Measurements from ENCODE around the gene CD247. TPM values are rescaled to one million over a fixed set of nuclear protein-coding genes. Genes with fewer than 3 reads are reported as not detected.

The CD247 gene
- total RNA-seq, 4 donors from 2014 or later: 0.26 to 2.0 (median 0.52) TPM; not detected in 1

GRCh38 chr1:167441222-167441621, 77.1 kb downstream of the CD247 start:
- TF ChIP-seq EP300 (IDR thresholded peaks at IDR 0.05) (no peak), POLR2A (IDR thresholded peaks at IDR 0.05; ENCODE audit: low read depth) (no peak), POLR2AphosphoS5 (IDR thresholded peaks at IDR 0.05) (no peak)
- TF ChIP-seq, protein P1, sequence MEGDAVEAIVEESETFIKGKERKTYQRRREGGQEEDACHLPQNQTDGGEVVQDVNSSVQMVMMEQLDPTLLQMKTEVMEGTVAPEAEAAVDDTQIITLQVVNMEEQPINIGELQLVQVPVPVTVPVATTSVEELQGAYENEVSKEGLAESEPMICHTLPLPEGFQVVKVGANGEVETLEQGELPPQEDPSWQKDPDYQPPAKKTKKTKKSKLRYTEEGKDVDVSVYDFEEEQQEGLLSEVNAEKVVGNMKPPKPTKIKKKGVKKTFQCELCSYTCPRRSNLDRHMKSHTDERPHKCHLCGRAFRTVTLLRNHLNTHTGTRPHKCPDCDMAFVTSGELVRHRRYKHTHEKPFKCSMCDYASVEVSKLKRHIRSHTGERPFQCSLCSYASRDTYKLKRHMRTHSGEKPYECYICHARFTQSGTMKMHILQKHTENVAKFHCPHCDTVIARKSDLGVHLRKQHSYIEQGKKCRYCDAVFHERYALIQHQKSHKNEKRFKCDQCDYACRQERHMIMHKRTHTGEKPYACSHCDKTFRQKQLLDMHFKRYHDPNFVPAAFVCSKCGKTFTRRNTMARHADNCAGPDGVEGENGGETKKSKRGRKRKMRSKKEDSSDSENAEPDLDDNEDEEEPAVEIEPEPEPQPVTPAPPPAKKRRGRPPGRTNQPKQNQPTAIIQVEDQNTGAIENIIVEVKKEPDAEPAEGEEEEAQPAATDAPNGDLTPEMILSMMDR (IDR thresholded peaks at IDR 0.05): no peak
- no peak for DNase-seq (ENCODE audit: extremely low spot score)
- no peak overlapping the region for H3K4me3 ChIP-seq
- H3K9me3 ChIP-seq: no peaks in the 10 kb centered on the region
- H3K36me3 ChIP-seq: no peaks in the 10 kb centered on the region
- peaks cover 0 to 24% (median 4%) of the 10 kb centered on the region in 4 donors for H3K27me3 ChIP-seq
- H3K27ac ChIP-seq (replicated peaks in 1 of 4): no peak overlapping the region
- H3K4me1 ChIP-seq: peaks cover 7 to 13% (median 10%) of the 10 kb centered on the region in 4 donors
- WGBS: 88% methylated on average over 3 of the region's 3 CpGs
- intact Hi-C loops (cut with DNase I): loop anchor here (5.0 to 10.0 kb wide), 2 partner anchors 174 to 536 kb away; no protein-coding TSS in a partner anchor

DNA sequence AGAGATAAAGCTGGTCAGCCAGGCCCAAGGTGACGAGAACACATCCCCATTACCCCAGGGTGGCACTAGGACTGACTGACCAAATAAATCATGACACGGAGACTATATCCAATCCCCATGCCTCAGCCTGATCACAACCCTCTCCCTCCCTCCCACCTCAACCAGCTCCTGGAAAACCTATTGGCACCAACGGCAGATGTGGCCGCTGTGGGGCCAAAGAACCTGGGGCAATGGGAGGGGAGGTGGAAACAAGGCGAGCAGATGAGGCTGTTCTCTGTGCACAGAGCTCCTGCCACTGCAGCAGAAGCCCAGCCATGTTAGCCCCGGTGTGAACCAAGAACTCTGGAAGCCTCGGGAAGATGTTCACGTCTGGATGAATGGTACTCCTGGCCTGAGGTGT, 77.6 kb downstream of the CD247 start:
- Histone ChIP-seq H3K9me3 (no peaks in the 10 kb centered on the region), H3K36me3 (no peaks in the 10 kb centered on the region), H3K4me1 (peaks cover 7 to 13% (median 10%) of the 10 kb centered on the region in 4 donors), H3K27me3 (peaks cover 0 to 24% (median 4%) of the 10 kb centered on the region in 4 donors), H3K27ac (replicated peaks in 1 of 4) (no peak overlapping the region), H3K4me3 (no peak overlapping the region)
- WGBS: 99% methylated on average over 8 of the region's 8 CpGs
- intact Hi-C loops (cut with DNase I): loop anchor here (5.0 to 10.0 kb wide), 2 partner anchors 173 to 536 kb away; no protein-coding TSS in a partner anchor
- TF ChIP-seq POLR2AphosphoS5 (IDR thresholded peaks at IDR 0.05) (no peak), EP300 (IDR thresholded peaks at IDR 0.05) (no peak), POLR2A (IDR thresholded peaks at IDR 0.05; ENCODE audit: low read depth) (no peak)
- TF ChIP-seq, protein P1 (IDR thresholded peaks at IDR 0.05): no peak
- no peak for DNase-seq (ENCODE audit: extremely low spot score)

DNA sequence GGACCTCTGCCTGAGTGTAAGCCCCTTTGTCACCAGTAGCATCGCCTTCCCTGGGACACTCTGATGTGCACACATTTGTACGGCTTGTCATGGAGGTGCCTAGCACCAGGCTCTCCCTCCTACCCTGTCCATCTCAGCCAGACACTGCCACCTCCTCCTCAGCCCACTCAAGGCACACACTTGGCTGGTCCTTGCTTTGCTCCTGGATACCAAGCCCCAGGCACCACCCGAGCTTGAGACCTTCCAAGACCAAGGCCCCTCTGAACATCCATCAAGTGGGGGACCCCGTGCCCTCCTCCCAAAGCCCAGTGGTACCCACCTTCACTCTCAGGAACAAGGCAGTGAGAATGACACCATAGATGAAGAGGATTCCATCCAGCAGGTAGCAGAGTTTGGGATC, 78.0 kb downstream of the CD247 start:
- 93% methylated on average over 4 of the region's 4 CpGs for WGBS
- H3K27me3 ChIP-seq: peaks cover 0 to 24% (median 4%) of the 10 kb centered on the region in 4 donors

DNA sequence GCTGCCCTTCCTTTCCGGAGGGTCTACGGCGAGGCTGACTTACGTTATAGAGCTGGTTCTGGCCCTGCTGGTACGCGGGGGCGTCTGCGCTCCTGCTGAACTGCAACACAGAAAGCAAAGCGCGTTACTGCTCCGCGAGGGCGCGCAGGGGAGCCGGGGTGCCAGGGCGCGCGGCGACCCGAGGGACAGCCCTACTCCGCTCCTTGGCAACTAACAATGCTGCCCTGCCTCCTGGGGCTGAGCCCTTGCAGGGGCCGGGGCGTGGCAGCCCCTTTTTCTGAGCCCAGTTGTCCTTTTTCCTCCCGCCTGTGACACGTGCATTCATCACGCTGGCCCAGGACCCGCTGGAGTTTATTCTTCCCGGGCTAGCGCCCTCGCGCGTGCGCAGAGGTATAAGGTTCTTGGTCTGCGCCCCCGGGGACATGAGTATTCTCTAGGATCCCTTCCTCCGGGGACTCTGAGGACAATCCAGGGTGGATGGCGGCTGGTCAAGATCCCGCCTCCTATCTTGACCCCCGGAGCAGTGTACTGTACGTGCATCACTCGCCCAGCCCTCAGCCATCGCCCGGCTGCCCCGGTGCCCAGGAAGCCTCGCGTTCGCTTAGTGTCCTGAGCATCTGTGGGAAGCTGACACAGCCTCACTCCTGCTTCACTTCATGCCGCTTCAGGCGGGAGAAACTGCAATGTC, 78.9 kb downstream of the CD247 start:
- no peaks in the 10 kb centered on the region for H3K36me3 ChIP-seq
- H3K4me3 ChIP-seq: peak overlapping the region; percentile 41 to 53 (median 47)
- WGBS: 9% methylated on average over 12 of the region's 49 CpGs
- H3K4me1 ChIP-seq: peaks cover 7 to 13% (median 10%) of the 10 kb centered on the region in 4 donors
- no peak overlapping the region for H3K27ac ChIP-seq (replicated peaks in 1 of 4)
- no peaks in the 10 kb centered on the region for H3K9me3 ChIP-seq
- peaks cover 0 to 24% (median 4%) of the 10 kb centered on the region in 4 donors for H3K27me3 ChIP-seq
- TF ChIP-seq, protein P1 (IDR thresholded peaks at IDR 0.05): peak in 1 of 3 experiments; percentile 7
- no peak for TF ChIP-seq EP300 (IDR thresholded peaks at IDR 0.05)
- intact Hi-C loops (cut with DNase I): no loop called here
- no peak for DNase-seq (ENCODE audit: extremely low spot score)

More for the DNA sequence above, 78.0 kb downstream of the CD247 start:
- no peak for DNase-seq (ENCODE audit: extremely low spot score)
- Histone ChIP-seq H3K4me3 (no peak overlapping the region), H3K36me3 (no peaks in the 10 kb centered on the region), H3K4me1 (peaks cover 7 to 13% (median 10%) of the 10 kb centered on the region in 4 donors), H3K9me3 (no peaks in the 10 kb centered on the region), H3K27ac (replicated peaks in 1 of 4) (no peak overlapping the region)
- TF ChIP-seq POLR2AphosphoS5 (IDR thresholded peaks at IDR 0.05): no peak
- TF ChIP-seq, protein P1 (IDR thresholded peaks at IDR 0.05): no peak
- TF ChIP-seq POLR2A (IDR thresholded peaks at IDR 0.05; ENCODE audit: low read depth): no peak
- TF ChIP-seq EP300 (IDR thresholded peaks at IDR 0.05): no peak
- intact Hi-C loops (cut with DNase I): loop anchor here (5.0 to 10.0 kb wide), 2 partner anchors 173 to 536 kb away; no protein-coding TSS in a partner anchor
